ENCODE data around the gene CREB5. TPM values are rescaled to one million over a fixed set of nuclear protein-coding genes. Genes with fewer than 3 reads are reported as not detected.

CREB5 gene
- total RNA-seq, 1 experiment from 2014 or later: 40.5 TPM

DNA sequence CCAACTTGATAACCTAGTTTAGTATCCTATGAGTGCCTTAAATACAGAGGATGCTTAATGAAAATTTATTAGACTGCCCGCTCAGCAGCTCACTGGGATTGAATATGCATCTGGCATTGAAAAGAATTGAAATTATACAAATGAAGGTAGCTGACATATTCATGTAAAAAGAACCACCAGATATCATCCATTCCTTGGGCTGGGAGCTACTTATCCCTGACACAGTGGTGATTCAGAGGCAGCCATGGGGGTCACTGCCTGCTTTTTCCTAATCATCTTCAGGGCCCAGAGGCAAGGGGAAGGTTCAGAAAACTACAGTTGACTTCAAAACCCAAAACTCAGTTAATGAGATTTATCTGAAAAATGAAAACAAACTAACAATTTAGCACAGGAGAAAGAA, 424.9 kb downstream of the CREB5 start:
- intact Hi-C loops (cut with micrococcal nuclease): no loop called here
- Mint-ChIP-seq H3K4me3 (ENCODE audit: unreplicated experiment) (no peak overlapping the region), H3K27me3 (ENCODE audit: insufficient read depth, unreplicated experiment) (no peaks in the 10 kb centered on the region), H3K36me3 (ENCODE audit: insufficient read depth, unreplicated experiment) (no peaks in the 10 kb centered on the region), H3K27ac (ENCODE audit: low read depth, unreplicated experiment) (no peak overlapping the region), H3K4me1 (ENCODE audit: insufficient read depth, unreplicated experiment) (no peaks in the 10 kb centered on the region), H3K9me3 (ENCODE audit: unreplicated experiment) (no peaks in the 10 kb centered on the region)
- TF ChIP-seq, protein P1, sequence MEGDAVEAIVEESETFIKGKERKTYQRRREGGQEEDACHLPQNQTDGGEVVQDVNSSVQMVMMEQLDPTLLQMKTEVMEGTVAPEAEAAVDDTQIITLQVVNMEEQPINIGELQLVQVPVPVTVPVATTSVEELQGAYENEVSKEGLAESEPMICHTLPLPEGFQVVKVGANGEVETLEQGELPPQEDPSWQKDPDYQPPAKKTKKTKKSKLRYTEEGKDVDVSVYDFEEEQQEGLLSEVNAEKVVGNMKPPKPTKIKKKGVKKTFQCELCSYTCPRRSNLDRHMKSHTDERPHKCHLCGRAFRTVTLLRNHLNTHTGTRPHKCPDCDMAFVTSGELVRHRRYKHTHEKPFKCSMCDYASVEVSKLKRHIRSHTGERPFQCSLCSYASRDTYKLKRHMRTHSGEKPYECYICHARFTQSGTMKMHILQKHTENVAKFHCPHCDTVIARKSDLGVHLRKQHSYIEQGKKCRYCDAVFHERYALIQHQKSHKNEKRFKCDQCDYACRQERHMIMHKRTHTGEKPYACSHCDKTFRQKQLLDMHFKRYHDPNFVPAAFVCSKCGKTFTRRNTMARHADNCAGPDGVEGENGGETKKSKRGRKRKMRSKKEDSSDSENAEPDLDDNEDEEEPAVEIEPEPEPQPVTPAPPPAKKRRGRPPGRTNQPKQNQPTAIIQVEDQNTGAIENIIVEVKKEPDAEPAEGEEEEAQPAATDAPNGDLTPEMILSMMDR (IDR thresholded peaks at IDR 0.05; ENCODE audit: unreplicated experiment): no peak
- DNase-seq (ENCODE audit: unreplicated experiment): no peak
- CTCF ChIA-PET: interaction anchor here (0.6 kb wide), 1 partner anchor 907 kb away, joined by 4 read pairs; no protein-coding TSS in a partner anchor
- no TSS peak for BruUV-seq (replicated peaks)
- POLR2A ChIA-PET: no interaction called here

DNA sequence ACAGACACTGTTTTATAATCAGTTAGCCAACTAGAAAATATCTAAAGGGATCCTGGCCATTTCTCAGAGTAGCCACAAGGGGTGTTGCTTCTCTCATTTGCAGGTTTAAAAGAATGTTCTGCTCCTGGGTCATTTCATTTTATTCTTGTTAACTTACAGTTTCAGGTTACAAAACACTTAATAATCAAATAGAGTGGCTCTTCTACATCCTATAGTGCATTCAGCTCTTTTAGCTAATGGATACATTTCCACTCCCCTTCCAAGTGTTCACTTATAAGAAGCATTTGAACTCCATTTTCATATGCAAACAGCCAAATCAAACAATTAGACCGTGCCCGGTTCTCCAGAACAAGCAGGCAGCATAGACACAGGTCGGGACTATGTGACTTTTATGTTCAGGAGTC, 428.3 kb downstream of the CREB5 start:
- POLR2A ChIA-PET: no interaction called here
- Mint-ChIP-seq H3K4me3 (ENCODE audit: unreplicated experiment) (no peak overlapping the region), H3K4me1 (ENCODE audit: insufficient read depth, unreplicated experiment) (no peaks in the 10 kb centered on the region), H3K9me3 (ENCODE audit: unreplicated experiment) (no peaks in the 10 kb centered on the region), H3K36me3 (ENCODE audit: insufficient read depth, unreplicated experiment) (no peaks in the 10 kb centered on the region), H3K27me3 (ENCODE audit: insufficient read depth, unreplicated experiment) (peaks cover 16% of the 10 kb centered on the region), H3K27ac (ENCODE audit: low read depth, unreplicated experiment) (no peak overlapping the region)
- intact Hi-C loops (cut with micrococcal nuclease): no loop called here
- peak; percentile 15 for DNase-seq (ENCODE audit: unreplicated experiment)
- BruUV-seq (replicated peaks): no TSS peak
- CTCF ChIA-PET: interaction anchor here (0.8 to 2.2 kb wide), 7 partner anchors 9 to 134 kb away, joined by 3 to 9 read pairs (median 5); no protein-coding TSS in a partner anchor
- TF ChIP-seq, protein P1 (IDR thresholded peaks at IDR 0.05; ENCODE audit: unreplicated experiment): peak; percentile 17

DNA sequence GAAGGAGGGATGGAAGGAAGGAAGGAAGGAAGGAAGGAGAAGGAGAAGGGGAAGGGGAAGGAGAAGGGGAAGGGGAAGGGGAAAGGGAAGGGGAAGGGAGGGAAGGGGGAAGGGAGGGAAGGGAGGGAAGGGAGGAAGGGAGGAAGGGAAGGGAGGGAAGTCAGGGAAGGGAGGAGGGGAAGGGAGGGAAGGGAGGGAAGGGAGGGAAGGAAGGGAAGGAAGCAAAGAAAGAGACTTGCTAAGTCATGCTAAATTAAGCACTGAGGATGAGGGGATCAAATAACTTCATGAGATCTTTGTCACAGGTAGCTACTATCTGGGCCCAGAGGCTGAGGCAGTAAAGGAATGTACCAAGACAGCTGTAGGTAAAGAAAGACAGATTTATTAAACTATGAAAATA, 429.4 kb downstream of the CREB5 start:
- POLR2A ChIA-PET: no interaction called here
- BruUV-seq (replicated peaks): no TSS peak
- H3K4me3 Mint-ChIP-seq (ENCODE audit: unreplicated experiment): no peak overlapping the region
- DNase-seq (ENCODE audit: unreplicated experiment): no peak
- no peaks in the 10 kb centered on the region for H3K9me3 Mint-ChIP-seq (ENCODE audit: unreplicated experiment)
- H3K4me1 Mint-ChIP-seq (ENCODE audit: insufficient read depth, unreplicated experiment): no peaks in the 10 kb centered on the region
- intact Hi-C loops (cut with micrococcal nuclease): no loop called here
- CTCF ChIA-PET: interaction anchor here (2.2 kb wide), 1 partner anchor 10 kb away, joined by 9 read pairs; no protein-coding TSS in a partner anchor
- H3K27ac Mint-ChIP-seq (ENCODE audit: low read depth, unreplicated experiment): no peak overlapping the region
- H3K36me3 Mint-ChIP-seq (ENCODE audit: insufficient read depth, unreplicated experiment): no peaks in the 10 kb centered on the region
- TF ChIP-seq, protein P1 (IDR thresholded peaks at IDR 0.05; ENCODE audit: unreplicated experiment): no peak
- peaks cover 16% of the 10 kb centered on the region for H3K27me3 Mint-ChIP-seq (ENCODE audit: insufficient read depth, unreplicated experiment)

DNA sequence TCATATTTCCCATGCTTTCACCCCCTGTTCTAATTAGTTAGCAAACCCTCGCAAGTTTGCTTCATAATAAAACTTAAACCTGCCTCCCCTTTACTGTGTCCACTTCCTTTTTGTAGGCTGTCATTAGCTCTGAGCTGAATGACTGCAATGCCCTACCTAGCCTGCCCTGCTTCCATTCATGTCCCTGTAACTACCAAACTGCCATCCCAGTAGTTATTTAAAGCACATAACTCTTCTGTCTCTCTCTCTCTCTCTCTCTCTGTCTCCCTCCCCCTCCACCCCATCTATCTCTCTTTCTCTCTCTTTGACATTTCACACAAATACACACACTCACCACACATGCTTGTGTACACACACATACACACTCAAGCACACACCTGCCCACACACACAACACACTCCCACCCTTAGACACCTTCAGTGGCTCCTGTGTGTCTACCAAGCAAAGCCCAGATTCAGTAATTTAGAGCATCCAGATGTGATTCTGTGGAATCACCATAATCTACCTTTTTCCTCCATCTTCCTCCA, 430.5 kb downstream of the CREB5 start:
- TF ChIP-seq, protein P1 (IDR thresholded peaks at IDR 0.05; ENCODE audit: unreplicated experiment): no peak
- Mint-ChIP-seq H3K4me3 (ENCODE audit: unreplicated experiment) (no peak overlapping the region), H3K27me3 (ENCODE audit: insufficient read depth, unreplicated experiment) (peaks cover 16% of the 10 kb centered on the region), H3K4me1 (ENCODE audit: insufficient read depth, unreplicated experiment) (no peaks in the 10 kb centered on the region), H3K27ac (ENCODE audit: low read depth, unreplicated experiment) (no peak overlapping the region), H3K9me3 (ENCODE audit: unreplicated experiment) (no peaks in the 10 kb centered on the region), H3K36me3 (ENCODE audit: insufficient read depth, unreplicated experiment) (no peaks in the 10 kb centered on the region)
- intact Hi-C loops (cut with micrococcal nuclease): no loop called here
- BruUV-seq (replicated peaks): no TSS peak
- ChIA-PET CTCF (no interaction called here), POLR2A (no interaction called here)
- no peak for DNase-seq (ENCODE audit: unreplicated experiment)
